GM12878 (cell line): ENCODE data around the gene A4GNT.

ENCODE experiments used
- BHLHE40 ChIP-seq, 2 experiments: fragments of 450-650 bp in 1 of 2; IDR thresholded peaks; 2 replicates each; pipeline ENCODE4 v1.6.1; 2011 to 2017; ENCODE audit warnings: low read depth in 2 of 2, borderline replicate concordance in 1 of 2, improper control_type of control experiment in 1 of 2, low read length in 1 of 2, mild to moderate bottlenecking in 1 of 2
- CREM ChIP-seq: IDR thresholded peaks from 2 replicates; pipeline ENCODE4 v1.6.1; 2014; ENCODE audit warnings: antibody characterized with exemption, low read depth
- CTCF ChIP-seq, 3 experiments: IDR thresholded peaks in 2 of 3; conservative IDR thresholded peaks in 1 of 3; 2 replicates each; pipeline ENCODE4 v1.5.1; 2011; ENCODE audit warnings: low read depth in 3 of 3, low read length in 3 of 3, mild to moderate bottlenecking in 3 of 3, control low read depth in 2 of 3, moderate library complexity in 2 of 3, inconsistent platforms in 1 of 3, mixed read lengths in 1 of 3; ENCODE audit not compliant: control insufficient read depth in 2 of 3, insufficient read depth in 1 of 3; ENCODE audit errors: extremely low read depth in 1 of 3
- ESRRA ChIP-seq: IDR thresholded peaks from 2 replicates; pipeline ENCODE4 v1.6.1; 2012; ENCODE audit warnings: mild to moderate bottlenecking, low read length, improper control_type of control experiment
- EZH2 ChIP-seq: IDR thresholded peaks from 2 replicates; pipeline ENCODE4 v1.6.1; 2012; ENCODE audit warnings: low read depth, mild to moderate bottlenecking, control low read depth, inconsistent platforms, low read length, borderline replicate concordance; ENCODE audit not compliant: control insufficient read depth
- GABPA ChIP-seq: IDR thresholded peaks from 2 replicates; pipeline ENCODE4 v1.6.1; 2014; ENCODE audit warnings: antibody characterized with exemption, low read depth, mild to moderate bottlenecking, inconsistent platforms
- NR2C2 ChIP-seq: IDR thresholded peaks from 2 replicates; pipeline ENCODE4 v1.6.1; 2011; ENCODE audit warnings: borderline replicate concordance, low read depth; ENCODE audit not compliant: control insufficient read depth, insufficient read length
- PBX3 ChIP-seq: IDR thresholded peaks from 2 replicates; pipeline ENCODE4 v1.6.1; 2011; ENCODE audit warnings: mild to moderate bottlenecking, low read depth, low read length, moderate library complexity; ENCODE audit not compliant: insufficient replicate concordance
- POLR2A ChIP-seq: IDR thresholded peaks from 2 replicates; pipeline ENCODE4 v1.6.1; 2011; ENCODE audit warnings: low read depth, mild to moderate bottlenecking, low read length
- RAD21 ChIP-seq: IDR thresholded peaks from 2 replicates; pipeline ENCODE4 v1.6.1; 2011; ENCODE audit warnings: mild to moderate bottlenecking, low read depth, low read length, moderate library complexity; ENCODE audit not compliant: insufficient read depth
- REST ChIP-seq: IDR thresholded peaks from 2 replicates; pipeline ENCODE4 v1.6.1; 2012; ENCODE audit warnings: mild to moderate bottlenecking, low read depth, low read length
- SIN3A ChIP-seq: IDR thresholded peaks from 2 replicates; pipeline ENCODE4 v1.6.1; 2012; ENCODE audit warnings: low read depth, low read length, improper control_type of control experiment
- TCF12 ChIP-seq: IDR thresholded peaks from 2 replicates; pipeline ENCODE4 v1.6.1; 2011; ENCODE audit warnings: low read depth, mild to moderate bottlenecking, low read length
- ZBTB11 ChIP-seq: fragments of 450-650 bp; formaldehyde crosslinking; IDR thresholded peaks from 2 replicates; pipeline ENCODE4 v1.5.0; 2022; ENCODE audit warnings: mild to moderate bottlenecking, missing genetic modification characterization

- TF ChIP-seq CTCF (IDR thresholded peaks at IDR 0.05 in 2 of 3, conservative IDR thresholded peaks at IDR 0.05 in 1 of 3; ENCODE audit: control insufficient read depth in 2 of 3, extremely low read depth in 1 of 3, insufficient read depth in 1 of 3, low read depth in 3 of 3, low read length in 3 of 3): no peak
- no peak for TF ChIP-seq GABPA
- no peak for TF ChIP-seq ZBTB11 (CRISPR knock-in tag)
- TF ChIP-seq REST: no peak
- TF ChIP-seq RAD21: no peak
- TF ChIP-seq BHLHE40 (IDR thresholded peaks at IDR 0.05; ENCODE audit: borderline replicate concordance in 1 of 2, low read depth in 2 of 2, low read length in 1 of 2): no peak
- no peak for TF ChIP-seq ESRRA
- no peak for TF ChIP-seq EZH2
- TF ChIP-seq POLR2A: no peak
- TF ChIP-seq SIN3A: no peak
- TF ChIP-seq NR2C2: no peak
- no peak for TF ChIP-seq TCF12
- no peak for TF ChIP-seq PBX3
- TF ChIP-seq CREM: no peak
Measured at GRCh38 chr3:138093721-138094120, 38.5 kb downstream of the A4GNT start.
